Heart left ventricle (tissue), 16 donors: ENCODE measurements around the gene DTWD1. TPM values are rescaled to one million over a fixed set of nuclear protein-coding genes. Genes with fewer than 3 reads are reported as not detected.
"Not testable (repeated sequence)": the region's sequence is repeated elsewhere in the genome, so short reads cannot be mapped to it uniquely, and the experiment has no call there.

ENCODE experiments used
- ATAC-seq, 4 donors: fragments of 200-7000 bp; cut with Tn5 transposase; one replicate each; pipeline ENCODE4 v1.9.1; 2020 to 2022; ENCODE audit warnings: moderate library complexity in 4 of 4, mild to moderate bottlenecking in 3 of 4, moderate number of reproducible peaks in 1 of 4
- DNase-seq, 5 donors: peaks; one replicate each; pipeline ENCODE4 v3.0.0-alpha.2; 2020
- H3K27ac ChIP-seq, 12 donors: fragments of 200-600 bp; sonication (generic) in 4 of 12; one replicate each; pipeline versions ENCODE4 v1.5.0 to v1.8.0; 2016 to 2022; ENCODE audit warnings: mild to moderate bottlenecking in 2 of 12
- H3K27me3 ChIP-seq, 9 donors: fragments of 200-600 bp; sonication (generic) in 2 of 9; one replicate each; pipeline versions ENCODE4 v1.5.1 to v1.8.0; 2016 to 2022; ENCODE audit warnings: mild to moderate bottlenecking in 3 of 9
- H3K36me3 ChIP-seq, 9 donors: fragments of 200-600 bp; sonication (generic) in 2 of 9; one replicate each; pipeline versions ENCODE4 v1.5.0 to v1.8.0; 2018 to 2022; ENCODE audit warnings: mild to moderate bottlenecking in 2 of 9
- H3K4me1 ChIP-seq, 12 donors: fragments of 200-600 bp; sonication (generic) in 4 of 12; one replicate each; pipeline versions ENCODE4 v1.5.0 to v1.8.0; 2016 to 2022; ENCODE audit warnings: mild to moderate bottlenecking in 3 of 12
- H3K4me3 ChIP-seq, 12 donors: fragments of 200-600 bp; sonication (generic) in 4 of 12; one replicate each; pipeline versions ENCODE4 v1.5.0 to v1.8.0; 2017 to 2022; ENCODE audit warnings: mild to moderate bottlenecking in 9 of 12, moderate library complexity in 4 of 12
- H3K9me3 ChIP-seq, 12 donors: fragments of 200-600 bp; sonication (generic) in 4 of 12; one replicate each; pipeline versions ENCODE4 v1.5.0 to v1.8.0; 2016 to 2022; ENCODE audit warnings: mild to moderate bottlenecking in 1 of 12
- POLR2A ChIP-seq, 2 donors: fragments of 450-650 bp; IDR thresholded peaks; one replicate each; pipeline ENCODE4 v1.6.1; 2017; ENCODE audit warnings: antibody characterized with exemption in 2 of 2, mild to moderate bottlenecking in 2 of 2, moderate library complexity in 2 of 2
- WGBS, 4 donors: extraction: QIAGEN DNeasy Blood & Tissue Kit in 2 of 4; methylation state at CpG; one replicate each; pipeline versions ENCODE4 v1.1.5 to v1.1.7; 2013 to 2018; 5-methylcytosine and 5-hydroxymethylcytosine counted together
- intact Hi-C, 10 donors: fragments of 100-400 bp; cut with DNase I; formaldehyde crosslinking; loops; one replicate each; pipeline versions ENCODE4 v1.11.1 to v1.14.2; 2022
- polyA plus RNA-seq, 2 donors: library from polyadenylated mRNA; stranded (reverse); fragments of 200-250 nt; gene quantifications; one replicate each; pipeline ENCODE4 v1.2.3, GENCODE V29; 2013
- total RNA-seq, 9 donors: library from RNA; depleted of rRNA in 2 of 9; stranded (reverse); fragments of >200 nt in 2 of 9; fragmentation: NEBNext Ultra II Directional in 3 of 9; extraction: Animal tissue kit (Norgen Biotek cat#: 25700) in 3 of 9; gene quantifications; one replicate each; pipeline versions ENCODE4 v1.1.0 to v1.2.4, GENCODE V29; 2016 to 2023
- TF ChIP-seq, protein P1 (sequence below), 12 donors: fragments of 200-600 bp; sonication (generic) in 4 of 12; IDR thresholded peaks; one replicate each; pipeline versions ENCODE4 v1.5.0 to v1.8.0; 2018 to 2022; ENCODE audit warnings: antibody characterized with exemption in 12 of 12, mild to moderate bottlenecking in 5 of 12
- donor health status: ischemic (EF 13 %, LVEDD 7.1; RV severe dilation, severe dysfunction).
- donor health status: healthy with polysubstance abuse.
- donor health status: DM: no; HTN: yes; CAD: no.
- donor health status: DM: no; HTN: no; CAD: no.
- donor health status: ischemic (EF 25% LVEDD 6.9; RV normal size, moderate dysfunction).
- donor health status: ischemic (EF 25% LVEDD 5.7; RV mildly dilated, moderate dysfunction).
- donor health status: healthy.
- donor health status: DM: yes; HTN: yes; CAD: no.
- donor health status: ischemic (EF 35%, LVEDD 5.7; RV mildly dilated, moderate dysfunction).
- donor health status: nonischemic (EF 11% LVEDD 7.7; RV severe dilation, severe dysfunction).
- donor health status: DM: yes; HTN: yes; CAD: no.
- donor health status: PGD.
- donor health status: ischemic (EF 29% LVEDD 5.4; RV normal size, mild dysfunction).
- donor health status: nonischemic (EF 23%, LVEDD 6.1; RV moderate dilation, normal function).

The DTWD1 gene
- total and polyA plus RNA-seq, 11 donors = 6.3 to 28.0 (median 17.8) TPM

DNA sequence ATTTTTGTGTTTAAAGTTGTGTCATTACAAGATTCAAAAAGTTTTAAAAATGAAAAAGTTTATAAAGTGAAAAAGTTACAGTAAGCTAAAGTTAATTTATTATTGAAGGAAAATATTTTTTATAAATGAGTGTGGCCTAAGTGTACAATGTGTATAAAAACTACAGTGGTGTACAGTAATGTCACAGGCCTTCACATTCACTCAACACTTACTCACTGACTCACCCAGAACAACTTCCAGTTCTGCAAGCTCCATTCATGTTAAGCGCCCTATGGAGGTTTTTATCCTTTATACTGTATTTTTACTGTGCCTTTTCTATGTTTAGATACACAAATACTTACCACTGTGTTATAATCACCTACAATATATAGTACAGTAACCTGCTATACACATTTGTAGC, 76.3 kb downstream of the DTWD1 start:
- 88 to 92% (median 91%) methylated on average over 1 of the region's 1 CpG for WGBS, 4 donors
- intact Hi-C loops = no loop called here
- DNase-seq = no peak
- Histone ChIP-seq H3K4me1 (no peaks in the 10 kb centered on the region), H3K27ac (no peak overlapping the region), H3K4me3 (no peak overlapping the region), H3K9me3 (no peaks in the 10 kb centered on the region), H3K36me3 (no peaks in the 10 kb centered on the region), H3K27me3 (no peaks in the 10 kb centered on the region)
- TF ChIP-seq POLR2A (IDR thresholded peaks at IDR 0.05) = no peak
- TF ChIP-seq, protein P1, sequence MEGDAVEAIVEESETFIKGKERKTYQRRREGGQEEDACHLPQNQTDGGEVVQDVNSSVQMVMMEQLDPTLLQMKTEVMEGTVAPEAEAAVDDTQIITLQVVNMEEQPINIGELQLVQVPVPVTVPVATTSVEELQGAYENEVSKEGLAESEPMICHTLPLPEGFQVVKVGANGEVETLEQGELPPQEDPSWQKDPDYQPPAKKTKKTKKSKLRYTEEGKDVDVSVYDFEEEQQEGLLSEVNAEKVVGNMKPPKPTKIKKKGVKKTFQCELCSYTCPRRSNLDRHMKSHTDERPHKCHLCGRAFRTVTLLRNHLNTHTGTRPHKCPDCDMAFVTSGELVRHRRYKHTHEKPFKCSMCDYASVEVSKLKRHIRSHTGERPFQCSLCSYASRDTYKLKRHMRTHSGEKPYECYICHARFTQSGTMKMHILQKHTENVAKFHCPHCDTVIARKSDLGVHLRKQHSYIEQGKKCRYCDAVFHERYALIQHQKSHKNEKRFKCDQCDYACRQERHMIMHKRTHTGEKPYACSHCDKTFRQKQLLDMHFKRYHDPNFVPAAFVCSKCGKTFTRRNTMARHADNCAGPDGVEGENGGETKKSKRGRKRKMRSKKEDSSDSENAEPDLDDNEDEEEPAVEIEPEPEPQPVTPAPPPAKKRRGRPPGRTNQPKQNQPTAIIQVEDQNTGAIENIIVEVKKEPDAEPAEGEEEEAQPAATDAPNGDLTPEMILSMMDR (IDR thresholded peaks at IDR 0.05) = no peak
- no peak for ATAC-seq

DNA sequence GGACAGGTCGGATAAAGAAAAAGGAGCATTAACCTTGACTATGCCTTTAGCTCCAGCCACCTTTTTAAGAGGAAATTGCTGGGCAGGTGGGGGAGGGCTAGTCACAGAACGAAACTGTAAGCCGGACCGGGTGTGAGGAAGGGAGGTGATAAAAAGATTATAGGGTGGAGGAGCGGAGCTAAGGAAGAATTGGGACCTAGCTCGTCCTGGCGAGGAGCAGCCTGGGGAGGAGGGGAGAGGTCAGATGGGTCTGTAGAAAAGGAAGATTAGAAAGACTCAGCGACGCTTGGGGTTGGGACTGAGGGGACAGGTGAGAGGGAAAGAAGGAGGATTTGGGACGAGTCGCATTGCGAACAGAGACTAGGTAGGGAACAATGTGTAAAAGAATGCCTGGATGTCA, 82.1 kb downstream of the DTWD1 start:
- ATAC-seq, DNase-seq, H3K4me3 ChIP-seq, intact Hi-C loops, H3K36me3 ChIP-seq, H3K4me1 ChIP-seq, H3K9me3 ChIP-seq, H3K27me3 ChIP-seq, H3K27ac ChIP-seq: not testable (repeated sequence)
- WGBS, 4 donors = 64 to 75% (median 69%) methylated on average over 12 of the region's 12 CpGs

Other genes with a start within 250 kb of the DTWD1 start
- 10 to 100 TPM; 19.8 to 40.8 (median 24.5) TPM for gene FGF7, start 197.8 kb upstream of the DTWD1 start, total RNA-seq
- 10 to 100 TPM in 1 of 2 donors, 1 to 10 TPM in 1; 7.7 to 24.9 TPM for gene FGF7, start 197.8 kb upstream of the DTWD1 start, polyA plus RNA-seq
- gene FAM227B, start 230 bp upstream of the DTWD1 start, total RNA-seq = 10 to 100 TPM in 8 of 9 donors, 1 to 10 TPM in 1; 6.1 to 18.8 (median 14.4) TPM
- gene FAM227B, start 230 bp upstream of the DTWD1 start, polyA plus RNA-seq = 1 to 10 TPM; 5.8 to 6.1 TPM